GM12874 (cell line): ENCODE measurements around the gene SLC22A15.

Experiments
- TF ChIP-seq, protein P1 (sequence below): IDR thresholded peaks from 2 replicates; pipeline ENCODE4 v1.5.1; 2011; ENCODE audit warnings: low read depth, mild to moderate bottlenecking, control low read depth, low read length, moderate library complexity; ENCODE audit not compliant: insufficient read depth

Gene SLC22A15

GRCh38 chr1:116038679-116039078 lies 62.4 kb downstream of the SLC22A15 start:
- TF ChIP-seq, protein P1, sequence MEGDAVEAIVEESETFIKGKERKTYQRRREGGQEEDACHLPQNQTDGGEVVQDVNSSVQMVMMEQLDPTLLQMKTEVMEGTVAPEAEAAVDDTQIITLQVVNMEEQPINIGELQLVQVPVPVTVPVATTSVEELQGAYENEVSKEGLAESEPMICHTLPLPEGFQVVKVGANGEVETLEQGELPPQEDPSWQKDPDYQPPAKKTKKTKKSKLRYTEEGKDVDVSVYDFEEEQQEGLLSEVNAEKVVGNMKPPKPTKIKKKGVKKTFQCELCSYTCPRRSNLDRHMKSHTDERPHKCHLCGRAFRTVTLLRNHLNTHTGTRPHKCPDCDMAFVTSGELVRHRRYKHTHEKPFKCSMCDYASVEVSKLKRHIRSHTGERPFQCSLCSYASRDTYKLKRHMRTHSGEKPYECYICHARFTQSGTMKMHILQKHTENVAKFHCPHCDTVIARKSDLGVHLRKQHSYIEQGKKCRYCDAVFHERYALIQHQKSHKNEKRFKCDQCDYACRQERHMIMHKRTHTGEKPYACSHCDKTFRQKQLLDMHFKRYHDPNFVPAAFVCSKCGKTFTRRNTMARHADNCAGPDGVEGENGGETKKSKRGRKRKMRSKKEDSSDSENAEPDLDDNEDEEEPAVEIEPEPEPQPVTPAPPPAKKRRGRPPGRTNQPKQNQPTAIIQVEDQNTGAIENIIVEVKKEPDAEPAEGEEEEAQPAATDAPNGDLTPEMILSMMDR, result no peak

GRCh38 chr1:116044071-116044470 lies 67.8 kb downstream of the SLC22A15 start:
- TF ChIP-seq, protein P1, result no peak

GRCh38 chr1:116062201-116062600 lies 85.9 kb downstream of the SLC22A15 start:
- TF ChIP-seq, protein P1, result no peak

- TF ChIP-seq, protein P1, result no peak
Observed at GRCh38 chr1:116064616-116065015, 88.3 kb downstream of the SLC22A15 start.

DNA sequence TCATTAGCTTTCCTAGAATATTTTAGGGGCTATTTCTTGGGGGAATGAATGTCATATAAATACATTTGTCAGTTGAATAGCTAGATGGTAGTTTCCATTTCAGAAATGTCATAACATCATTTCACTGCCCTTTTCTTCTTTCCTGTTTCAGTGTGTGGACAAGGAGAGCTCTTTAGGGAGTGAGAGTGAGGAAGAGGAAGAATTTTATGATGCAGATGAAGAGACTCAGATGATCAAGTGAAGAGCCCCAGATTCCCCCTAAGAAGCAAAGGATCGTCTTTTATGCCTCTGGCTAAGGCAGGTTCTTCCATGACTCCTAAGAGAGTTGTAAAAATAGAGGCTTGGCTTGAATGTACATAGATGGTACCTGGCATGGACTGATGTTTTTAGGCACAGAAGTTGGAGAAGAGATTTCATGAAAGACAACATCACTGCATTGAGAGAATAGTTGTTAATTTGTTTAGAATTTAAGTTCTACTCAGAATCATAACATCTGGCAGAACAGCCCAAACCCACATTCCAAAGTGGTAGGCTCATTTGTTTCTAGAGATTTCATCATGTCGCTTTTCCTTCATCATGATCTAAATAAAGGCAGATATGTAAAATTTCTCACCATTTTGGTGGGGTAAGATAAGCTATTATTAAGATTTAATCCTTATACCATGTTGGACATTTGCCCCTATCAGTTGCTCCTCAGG lies 90.7 kb downstream of the SLC22A15 start:
- TF ChIP-seq, protein P1, result no peak

- TF ChIP-seq, protein P1, result no peak
Observed at GRCh38 chr1:116067566-116067890, 91.2 kb downstream of the SLC22A15 start.

- TF ChIP-seq, protein P1, result no peak
Observed at GRCh38 chr1:116075575-116075974, 99.3 kb downstream of the SLC22A15 start.
